GM12865 (cell line): ENCODE measurements around the gene NPFFR2.

Experiments
- DNase-seq: peaks from one replicate; pipeline ENCODE4 v3.0.0; 2010; ENCODE audit warnings: low read depth
- H3K4me3 ChIP-seq: 2 replicates; pipeline ENCODE4 v1.5.1; 2011; ENCODE audit warnings: mild to moderate bottlenecking, low read depth, low read length, control low read depth
- CTCF ChIP-seq: IDR thresholded peaks from 2 replicates; pipeline ENCODE4 v1.5.1; 2011; ENCODE audit warnings: low read length, control low read depth, low read depth, inconsistent platforms; ENCODE audit not compliant: insufficient read depth; ENCODE audit errors: missing control alignments

Gene NPFFR2

GRCh38 chr4:72031868-72032608 lies at the start of gene NPFFR2:
NPFFR2 (plus strand) TSS chr4:72032000; CDS start chr4:72128592, 96,592 bp downstream.
- TF ChIP-seq CTCF, result no peak

GRCh38 chr4:71992571-71993312 lies 39.1 kb upstream of the NPFFR2 start:
- no peak for TF ChIP-seq CTCF

More at GRCh38 chr4:72031868-72032608, at the start of gene NPFFR2:
- DNase-seq, result no peak
- H3K4me3 ChIP-seq, result no peak within 1 kb of the TSS

GRCh38 chr4:71994559-71994958 lies 37.2 kb upstream of the NPFFR2 start:
- no peak overlapping the region for H3K4me3 ChIP-seq
- TF ChIP-seq CTCF, result no peak
- no peak for DNase-seq

More at GRCh38 chr4:71992571-71993312, 39.1 kb upstream of the NPFFR2 start:
- no peak for DNase-seq
- no peak overlapping the region for H3K4me3 ChIP-seq

- no peak for TF ChIP-seq CTCF
- DNase-seq, result no peak
- H3K4me3 ChIP-seq, result no peak overlapping the region
These were observed 36.5 kb upstream of the NPFFR2 start for GRCh38 chr4:71995297-71995696.

GRCh38 chr4:72006586-72006985 lies 25.2 kb upstream of the NPFFR2 start:
- H3K4me3 ChIP-seq, result no peak overlapping the region
- DNase-seq, result no peak
- no peak for TF ChIP-seq CTCF

- no peak for TF ChIP-seq CTCF
- DNase-seq, result no peak
These were observed 19.9 kb upstream of the NPFFR2 start for GRCh38 chr4:72011906-72012305.

More at GRCh38 chr4:72011906-72012305, 19.9 kb upstream of the NPFFR2 start:
- no peak overlapping the region for H3K4me3 ChIP-seq
